Stimulated activated CD4-positive, alpha-beta T cell treated with anti-CD3 and anti-CD28 coated beads, Interleukin-4, amount 100 ng/mL, for 24 hours (primary cell): ENCODE measurements around the gene POLE.

Source experiments
- DNase-seq: peaks from one replicate; pipeline ENCODE4 v3.0.0-alpha.2; 2020

Gene POLE

DNA sequence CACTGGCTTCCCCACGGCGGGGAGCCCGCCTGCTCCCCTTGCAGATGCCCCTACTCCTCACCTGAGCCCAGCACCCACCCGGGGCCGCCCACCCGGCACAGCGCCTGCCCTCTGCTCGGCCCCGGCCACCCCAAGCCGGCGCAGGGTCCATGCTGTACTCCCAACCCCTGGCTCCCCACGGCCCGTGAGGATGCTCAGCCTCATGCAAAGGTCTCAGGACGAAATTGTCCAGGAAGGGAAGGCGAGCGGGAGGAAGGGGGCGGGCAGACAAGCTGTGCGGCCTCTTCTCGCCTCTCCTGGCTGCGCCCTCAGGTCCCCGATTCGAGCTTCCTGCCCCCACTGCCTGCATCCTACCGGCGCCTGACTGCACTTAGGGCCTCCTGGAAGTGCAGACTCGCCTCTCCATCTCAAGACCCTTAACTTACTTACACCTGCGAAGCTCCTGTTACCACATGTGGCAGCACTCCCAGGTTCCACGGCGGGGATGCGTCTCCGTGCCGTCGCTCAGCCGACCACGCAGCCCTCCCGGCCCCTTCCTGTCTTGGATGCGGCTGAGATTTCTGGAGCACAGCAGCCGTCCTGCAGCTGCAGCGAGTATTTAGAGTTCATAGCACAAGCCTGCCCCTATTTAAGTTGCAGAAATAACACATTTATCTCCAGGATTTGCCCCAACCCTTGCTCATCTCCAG, 94.7 kb downstream of the POLE start:
- no peak for DNase-seq

DNA sequence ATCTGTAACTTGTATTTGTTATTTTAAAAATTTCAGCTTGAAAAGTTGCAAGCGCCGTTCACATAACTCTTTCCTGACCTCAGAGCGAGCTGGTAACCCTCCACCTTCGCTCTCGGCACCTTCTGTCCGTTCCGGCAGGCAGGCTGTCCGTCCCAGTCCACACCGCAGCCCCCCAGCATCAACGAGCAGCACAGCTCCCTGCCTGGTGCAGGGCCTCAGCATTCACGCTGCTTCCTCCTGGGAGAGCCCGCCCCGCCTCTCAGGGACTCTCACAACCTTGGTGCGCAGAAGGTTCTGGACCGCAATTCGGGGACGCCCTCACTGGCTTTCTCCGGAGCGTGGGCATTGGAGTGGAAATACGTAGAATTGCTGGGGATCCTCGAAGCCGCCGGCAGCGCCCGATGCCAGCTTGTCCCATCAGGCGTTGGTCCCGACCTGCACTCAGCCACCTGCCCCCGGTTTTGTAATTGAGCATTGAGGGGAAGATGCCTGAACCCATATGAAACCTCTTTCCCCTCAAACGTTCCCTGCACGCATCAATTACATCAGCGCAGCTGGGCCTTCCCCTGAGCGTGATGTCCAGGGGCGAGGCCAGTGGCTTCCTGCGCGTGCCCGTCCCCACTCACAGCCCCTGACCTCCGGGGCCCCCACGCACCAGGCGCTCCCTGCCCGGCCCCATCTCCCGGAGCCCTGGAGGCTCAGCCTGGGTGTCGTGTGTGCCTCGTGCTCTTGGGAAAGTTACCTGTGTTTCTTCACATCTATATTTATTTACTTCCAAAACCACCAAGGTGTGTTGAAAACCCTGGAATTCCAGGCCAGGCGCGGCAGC, 95.8 kb downstream of the POLE start:
- no peak for DNase-seq

DNA sequence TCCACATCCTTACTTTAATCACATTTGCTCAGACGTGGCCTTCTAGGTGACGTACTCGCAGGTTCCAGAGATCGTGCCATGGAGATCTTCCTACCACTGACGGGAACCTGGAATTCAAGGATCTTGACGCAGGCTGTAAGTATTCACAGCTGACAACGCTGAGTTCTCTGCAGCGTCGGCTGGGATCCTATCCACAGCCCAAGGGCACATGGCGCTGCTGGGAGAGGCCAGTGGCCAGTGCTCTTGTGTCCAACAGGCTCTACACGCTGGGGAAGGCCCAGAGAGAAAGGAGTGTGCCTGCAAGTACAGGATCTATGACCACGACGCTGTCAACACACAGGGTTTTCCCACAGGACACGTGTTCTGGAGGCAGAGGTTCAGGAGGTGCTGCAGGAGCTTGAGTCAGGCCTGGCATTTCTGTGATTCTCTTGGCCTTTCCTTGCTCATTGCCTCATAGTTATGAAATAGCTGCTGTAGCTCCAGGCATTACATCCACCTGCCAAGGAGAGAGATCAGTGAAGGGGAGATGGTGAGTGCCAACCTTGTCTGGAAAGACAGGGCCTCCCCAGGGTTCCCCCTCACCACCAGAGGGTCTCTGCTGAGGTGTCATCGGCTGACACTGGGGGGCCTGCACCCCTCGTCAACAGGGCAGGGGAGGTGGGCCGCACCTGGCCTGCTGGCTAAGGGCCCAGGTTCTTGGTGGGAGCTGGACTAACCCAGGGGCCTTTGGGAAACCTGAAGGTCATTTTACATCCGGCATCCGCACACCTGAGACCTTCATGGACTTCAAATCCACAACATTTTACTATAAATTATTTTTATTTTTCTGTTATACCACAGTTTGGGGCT, 98.1 kb downstream of the POLE start:
- DNase-seq = no peak

DNA sequence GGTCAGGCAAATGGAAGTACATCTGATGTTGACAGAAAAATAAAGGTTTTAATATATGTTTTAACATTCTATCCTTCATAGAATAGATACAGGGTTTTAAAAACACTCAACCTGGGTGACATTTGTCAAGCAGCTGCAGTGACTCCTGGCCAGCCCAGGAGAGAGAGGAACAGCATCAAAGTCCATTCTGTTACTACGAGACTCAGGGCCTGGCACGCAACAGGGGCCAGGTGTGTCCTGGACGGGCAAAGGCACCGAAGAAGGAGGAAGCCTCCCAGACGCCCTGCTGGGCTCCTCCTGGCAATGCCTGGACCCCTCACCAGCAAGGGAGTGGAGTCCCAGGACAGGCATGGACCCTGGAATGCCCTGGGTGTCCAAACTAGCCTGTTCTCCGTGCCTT, 98.8 kb downstream of the POLE start:
- no peak for DNase-seq

DNA sequence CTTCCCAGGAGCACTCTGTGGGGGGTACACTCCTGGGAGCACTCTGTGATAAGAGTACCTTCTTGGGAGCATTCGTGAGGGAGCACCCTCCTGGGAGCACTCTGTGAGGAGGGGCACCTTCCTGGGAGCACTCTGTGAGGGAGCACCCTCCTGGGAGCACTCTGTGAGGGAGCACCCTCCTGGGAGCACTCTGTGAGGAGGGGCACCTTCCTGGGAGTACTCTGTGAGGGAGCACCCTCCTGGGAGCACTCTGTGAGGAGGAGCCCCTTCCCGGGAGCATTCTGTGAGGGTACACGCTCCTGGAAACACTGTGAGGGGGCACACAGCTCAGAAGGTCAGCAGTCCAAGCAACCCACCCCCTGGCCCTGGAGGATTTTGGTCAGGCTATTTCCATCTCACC, 99.4 kb downstream of the POLE start:
- DNase-seq = no peak

DNA sequence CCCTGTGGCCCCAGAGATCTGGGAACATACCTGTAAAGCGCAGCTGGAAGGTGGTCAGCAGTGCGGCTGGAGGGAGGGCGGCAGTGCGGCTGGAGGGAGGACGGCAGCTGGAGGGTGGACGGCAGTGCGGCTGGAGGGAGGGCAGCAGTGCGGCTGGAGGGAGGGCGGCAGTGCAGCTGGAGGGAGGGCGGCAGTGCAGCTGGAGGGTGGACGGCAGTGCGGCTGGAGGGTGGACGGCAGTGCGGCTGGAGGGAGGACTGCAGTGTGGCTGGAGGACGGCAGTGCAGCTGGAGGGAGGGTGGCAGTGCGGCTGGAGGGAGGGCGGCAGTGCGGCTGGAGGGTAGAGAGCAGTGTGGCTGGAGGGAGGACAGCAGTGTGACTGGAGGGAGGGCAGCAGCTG, 100.2 kb downstream of the POLE start:
- no peak for DNase-seq

DNA sequence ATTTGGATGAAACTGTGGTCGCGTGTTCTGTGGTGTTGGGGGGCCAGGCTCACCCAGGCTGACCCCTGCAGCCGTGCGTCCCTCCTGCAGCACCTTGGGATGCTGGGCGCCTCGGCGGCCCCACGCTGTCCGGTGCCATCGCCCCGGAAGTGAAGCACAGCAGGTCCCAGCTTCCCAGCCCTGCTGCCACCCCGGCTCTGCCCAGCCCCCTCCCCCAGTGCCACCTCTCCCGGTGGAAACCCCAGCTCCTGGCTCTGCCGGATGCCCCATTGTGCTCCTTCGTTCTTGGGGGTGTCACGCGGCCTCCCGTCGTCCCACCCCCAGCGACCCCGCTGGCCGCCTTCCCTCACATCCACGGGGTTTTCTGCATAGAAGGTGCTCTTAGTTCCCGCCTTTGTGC, 102.0 kb downstream of the POLE start:
- no peak for DNase-seq

DNA sequence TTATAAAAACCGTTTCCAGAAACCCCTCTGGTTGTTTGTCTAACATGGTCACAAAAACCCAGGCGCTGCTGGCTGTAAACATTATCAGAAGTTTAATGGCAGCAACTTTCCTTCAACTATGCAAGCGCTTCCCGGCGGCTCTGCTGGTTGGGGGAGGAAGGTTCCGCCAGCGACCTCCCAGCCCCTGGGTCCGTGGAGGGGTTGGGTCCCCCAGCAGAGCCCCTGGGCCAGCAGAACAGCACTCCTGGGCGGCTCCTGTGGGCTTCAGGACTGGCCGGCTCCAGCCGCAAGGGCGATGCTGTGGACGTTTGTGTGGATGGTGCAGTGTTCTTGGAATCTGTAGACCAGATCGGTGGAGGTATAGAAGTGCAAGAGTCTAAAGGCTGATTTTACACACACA, 102.7 kb downstream of the POLE start:
- no peak for DNase-seq

DNA sequence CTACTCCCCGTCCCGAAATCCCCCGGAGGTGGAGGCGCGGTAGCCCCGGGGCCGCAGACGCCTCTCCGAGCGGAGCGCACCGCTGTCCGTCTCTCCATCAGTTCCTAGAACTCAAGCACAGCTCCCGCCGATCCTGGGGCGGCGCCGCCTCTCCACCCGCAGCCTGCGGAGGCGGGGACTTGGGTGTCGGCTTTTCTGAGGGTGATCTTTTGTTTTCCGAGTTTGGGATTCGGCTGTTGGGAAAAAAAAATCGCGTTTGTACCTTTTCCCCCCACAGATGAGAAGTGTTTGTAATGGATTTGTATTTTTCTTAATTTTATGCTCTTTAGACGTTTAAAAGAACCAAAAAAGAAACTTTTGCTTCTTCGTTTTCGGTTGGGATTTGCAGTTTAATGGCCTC, 103.4 kb downstream of the POLE start:
- DNase-seq = no peak

DNA sequence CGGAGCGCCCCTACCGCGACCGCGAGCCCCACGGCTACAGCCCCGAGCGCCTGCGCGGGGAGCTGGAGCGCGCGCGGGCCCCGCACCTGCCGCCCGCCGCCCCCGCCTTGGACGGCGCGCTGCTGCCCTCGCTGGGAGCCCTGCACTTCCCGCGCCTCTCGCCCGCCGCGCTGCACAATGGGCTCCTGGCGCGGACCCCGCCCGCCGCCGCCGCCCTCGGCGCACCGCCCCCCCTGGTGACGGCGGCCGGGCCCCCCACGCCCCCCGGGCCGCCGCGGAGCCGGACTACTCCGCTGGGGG, 103.8 kb downstream of the POLE start:
- DNase-seq = no peak

DNA sequence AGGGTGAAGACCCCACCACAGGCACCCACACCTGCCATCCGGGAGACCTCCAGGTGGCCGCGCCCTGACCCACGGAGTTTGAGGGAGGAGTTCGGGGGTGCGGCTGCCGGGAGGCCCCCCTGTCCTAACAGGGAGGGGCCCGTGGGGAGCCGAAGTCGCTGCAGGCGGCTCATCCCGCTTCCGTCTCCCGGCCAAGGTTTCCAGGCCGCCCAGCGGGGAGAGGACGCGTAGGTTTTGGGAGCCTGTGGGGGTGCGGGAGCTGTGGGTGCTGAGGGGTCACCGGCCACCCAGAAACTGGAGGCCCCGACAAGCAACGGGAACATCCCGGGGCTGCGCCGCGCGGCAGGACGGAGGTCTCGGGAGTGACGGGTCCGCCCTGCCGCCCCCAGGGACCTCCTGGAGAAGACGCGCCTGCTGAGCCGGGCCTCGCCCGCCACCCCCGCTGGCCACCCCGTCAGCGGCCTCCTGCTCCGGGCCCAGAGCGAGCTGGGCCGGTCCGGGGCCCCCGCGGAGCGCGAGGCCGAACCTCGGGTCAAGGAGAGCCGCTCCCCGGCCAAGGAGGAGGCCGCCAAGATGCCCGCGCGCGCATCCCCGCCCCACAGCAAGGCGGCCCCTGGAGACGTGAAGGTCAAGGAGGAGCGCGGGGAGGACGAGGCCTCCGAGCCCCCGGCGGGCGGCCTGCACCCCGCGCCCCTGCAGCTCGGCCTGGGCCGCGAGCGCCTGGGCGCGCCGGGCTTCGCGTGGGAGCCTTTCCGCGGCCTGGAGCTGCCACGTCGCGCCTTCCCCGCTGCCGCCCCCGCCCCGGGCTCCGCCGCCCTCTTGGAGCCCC, 104.3 kb downstream of the POLE start:
- no peak for DNase-seq

DNA sequence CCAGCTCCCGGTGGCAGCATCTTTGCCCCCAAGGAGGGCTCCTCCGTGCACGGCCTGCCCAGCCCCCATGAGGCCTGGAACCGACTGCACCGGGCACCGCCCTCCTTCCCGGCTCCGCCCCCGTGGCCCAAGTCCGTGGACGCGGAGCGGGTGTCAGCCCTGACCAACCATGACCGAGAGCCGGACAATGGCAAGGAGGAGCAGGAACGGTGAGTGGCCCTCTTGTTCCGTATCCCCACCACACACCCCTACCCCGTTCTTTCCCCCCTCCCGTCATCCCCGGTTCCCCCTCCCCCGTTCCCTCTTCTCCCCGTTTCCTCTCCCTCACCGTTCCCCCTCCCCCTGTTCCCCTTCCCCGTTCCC, 105.1 kb downstream of the POLE start:
- DNase-seq = no peak

DNA sequence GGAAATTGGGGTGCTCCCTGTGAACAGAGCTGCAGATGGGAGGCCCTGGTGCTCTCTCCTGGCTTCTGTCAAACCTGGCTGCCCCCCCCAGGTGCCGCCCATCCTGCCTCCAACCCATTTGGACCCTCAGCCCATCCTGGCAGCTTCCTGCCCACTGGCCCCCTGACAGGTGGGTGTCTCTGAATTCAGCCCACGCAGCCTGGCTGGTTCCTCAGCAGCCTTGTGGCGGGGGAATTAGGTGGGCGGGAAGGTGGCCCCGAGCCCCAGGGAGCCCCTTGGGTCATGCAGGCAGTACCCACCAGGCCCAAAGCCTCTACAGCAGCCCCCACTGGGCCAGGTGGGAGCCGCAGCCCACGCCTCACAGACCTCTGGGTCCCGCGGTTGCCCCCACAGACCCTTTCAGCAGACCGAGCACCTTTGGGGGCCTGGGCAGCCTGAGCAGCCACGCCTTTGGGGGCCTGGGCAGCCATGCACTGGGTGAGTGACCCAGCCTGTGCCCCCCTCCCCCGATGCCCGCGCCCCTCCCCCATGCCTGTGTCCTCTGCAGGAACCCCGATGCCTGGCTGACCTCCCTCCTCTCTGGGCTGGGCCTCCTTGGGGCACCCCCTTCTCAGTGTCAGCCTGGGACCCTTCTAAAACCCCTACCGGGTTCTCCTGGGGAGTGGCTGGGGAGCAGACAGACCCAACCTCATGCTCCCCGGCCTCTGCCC, 105.6 kb downstream of the POLE start:
- DNase-seq = no peak

DNA sequence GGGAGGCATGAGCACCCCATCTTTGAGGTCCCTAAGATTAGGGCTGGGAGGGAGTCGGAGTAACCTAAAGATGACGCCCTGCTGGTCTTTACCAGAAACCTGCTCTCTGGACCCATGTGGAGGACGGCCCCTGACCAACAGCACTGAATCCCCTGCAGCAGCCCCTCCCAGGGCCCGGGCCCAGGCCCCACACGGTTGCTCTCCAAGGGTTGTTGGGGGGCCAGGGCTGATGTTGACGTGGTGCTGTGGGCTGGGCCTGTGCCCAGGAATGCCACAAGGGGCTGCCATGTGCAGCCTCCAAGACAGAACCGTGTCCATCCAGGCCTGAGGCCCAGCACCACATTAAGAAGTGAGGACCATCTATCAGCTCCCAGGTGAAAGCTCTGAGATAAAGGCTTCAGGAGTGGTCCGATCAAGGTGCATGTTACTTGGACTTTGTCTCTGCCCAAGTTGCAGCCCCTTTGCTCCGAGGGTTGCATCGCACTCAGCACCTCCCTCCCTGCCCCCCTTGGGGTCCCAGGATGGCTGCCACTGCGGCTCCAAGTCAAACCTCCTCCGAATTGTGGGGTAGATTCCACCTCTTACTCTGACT, 106.3 kb downstream of the POLE start:
- no peak for DNase-seq

DNA sequence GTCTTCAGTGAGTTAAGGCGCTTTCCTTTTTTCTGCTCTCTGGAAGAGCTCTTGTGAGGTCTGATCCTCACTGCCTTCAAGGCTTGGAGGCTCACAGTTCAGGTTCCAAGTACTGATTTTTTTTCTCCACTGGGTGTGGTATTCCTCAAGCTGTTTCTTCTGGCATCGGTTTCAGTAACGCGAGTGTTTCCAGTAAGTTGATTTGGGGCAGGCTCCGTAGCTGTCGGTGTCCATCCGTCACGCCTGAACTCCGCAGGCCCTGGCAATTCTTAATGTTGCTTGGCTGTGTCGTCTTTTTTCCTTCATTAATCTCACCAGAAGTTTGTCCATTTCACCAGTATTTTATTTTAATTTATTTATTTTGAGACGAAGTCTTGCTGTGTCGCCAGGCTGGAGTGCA, 107.4 kb downstream of the POLE start:
- DNase-seq = no peak

DNA sequence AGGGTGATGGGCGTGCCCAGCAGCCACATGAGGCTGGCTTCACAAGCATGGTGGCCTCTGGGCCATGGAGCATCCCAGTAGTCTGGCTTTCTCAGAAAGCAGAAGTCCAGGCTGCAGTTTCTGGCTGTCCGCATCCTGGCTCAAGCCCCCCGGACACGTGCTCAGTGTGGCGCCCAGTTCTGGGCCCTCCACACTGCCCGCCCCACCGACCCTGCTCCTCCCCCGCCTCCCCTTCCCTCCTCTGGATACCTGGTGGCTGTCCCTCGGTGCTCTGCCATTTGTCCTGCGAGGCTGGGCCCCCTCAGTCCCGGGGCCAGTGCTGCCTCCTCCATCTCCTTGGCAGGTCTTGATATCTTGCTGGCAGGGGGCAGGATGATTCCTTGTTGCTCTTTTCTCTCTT, 108.3 kb downstream of the POLE start:
- no peak for DNase-seq

DNA sequence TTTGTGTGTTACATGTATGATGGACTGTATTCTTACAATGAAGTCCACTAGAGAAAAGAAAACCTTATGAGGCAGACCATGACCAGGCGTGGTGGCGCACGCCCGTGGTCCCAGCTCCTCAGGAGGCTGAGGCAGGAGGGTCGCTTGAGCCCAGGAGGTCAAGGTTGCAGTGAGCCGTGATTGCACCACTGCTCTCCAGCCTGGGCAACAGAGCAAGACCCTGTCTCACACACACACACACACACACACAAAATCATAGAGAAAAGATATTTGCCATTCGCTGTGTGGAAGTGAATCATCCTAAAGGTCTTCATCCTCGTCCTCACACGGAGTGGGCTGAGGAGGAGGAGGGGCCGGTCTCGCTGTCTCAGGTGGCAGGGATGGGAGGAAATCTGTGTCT, 109.0 kb downstream of the POLE start:
- DNase-seq = no peak

DNA sequence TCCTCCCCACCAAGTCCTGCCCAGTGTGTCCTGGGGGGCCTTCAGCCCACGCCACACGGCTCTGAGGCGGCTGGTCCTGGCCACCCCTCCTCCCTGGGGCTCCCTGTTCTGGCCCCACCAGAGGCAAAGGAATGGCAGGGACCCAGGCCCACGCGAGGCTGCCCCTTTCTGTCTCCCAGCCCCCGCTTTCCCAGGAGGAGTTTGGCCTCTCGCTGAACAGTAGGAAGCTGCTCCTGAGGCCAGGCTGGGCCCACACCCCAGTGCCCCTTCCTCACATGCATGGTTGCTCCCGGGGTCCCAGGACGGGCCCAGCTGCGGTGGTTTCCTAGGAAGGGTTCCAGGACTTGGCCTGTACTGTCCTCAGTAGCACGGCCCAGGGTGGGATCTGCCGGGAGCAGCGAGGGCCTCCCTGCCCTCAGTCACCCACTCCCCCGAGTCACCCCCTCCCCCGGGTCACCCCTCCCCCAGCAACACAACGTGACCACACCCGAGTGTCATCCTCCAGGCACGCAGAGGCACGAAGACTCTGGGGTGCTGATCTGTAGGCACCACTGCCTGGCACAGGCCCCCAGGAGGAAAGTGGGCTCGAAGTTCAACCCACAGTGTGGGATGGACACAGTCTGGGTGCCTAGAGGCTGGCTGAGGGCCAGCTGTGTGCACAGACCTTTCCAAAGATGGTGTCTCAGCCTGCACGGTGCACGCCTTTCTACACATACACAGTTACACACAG, 109.8 kb downstream of the POLE start:
- DNase-seq = no peak

DNA sequence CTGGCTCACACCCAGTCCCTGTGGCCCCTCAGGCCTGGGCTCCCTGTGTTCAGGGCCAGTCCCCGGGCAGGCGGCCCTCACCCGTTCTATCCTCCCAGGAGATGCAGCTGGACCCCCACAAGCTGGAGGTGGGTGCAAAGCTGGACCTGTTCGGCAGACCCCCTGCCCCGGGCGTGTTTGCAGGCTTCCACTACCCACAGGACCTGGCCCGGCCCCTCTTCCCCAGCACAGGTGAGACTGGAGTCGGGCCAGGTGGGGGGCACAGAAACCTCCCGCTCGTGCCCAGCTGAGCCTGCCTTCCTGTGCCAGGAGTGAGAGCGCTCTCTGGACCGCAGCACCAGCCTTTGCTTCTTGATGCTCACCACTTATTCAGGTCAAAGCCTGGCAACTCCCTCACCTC, 110.4 kb downstream of the POLE start:
- DNase-seq = no peak

DNA sequence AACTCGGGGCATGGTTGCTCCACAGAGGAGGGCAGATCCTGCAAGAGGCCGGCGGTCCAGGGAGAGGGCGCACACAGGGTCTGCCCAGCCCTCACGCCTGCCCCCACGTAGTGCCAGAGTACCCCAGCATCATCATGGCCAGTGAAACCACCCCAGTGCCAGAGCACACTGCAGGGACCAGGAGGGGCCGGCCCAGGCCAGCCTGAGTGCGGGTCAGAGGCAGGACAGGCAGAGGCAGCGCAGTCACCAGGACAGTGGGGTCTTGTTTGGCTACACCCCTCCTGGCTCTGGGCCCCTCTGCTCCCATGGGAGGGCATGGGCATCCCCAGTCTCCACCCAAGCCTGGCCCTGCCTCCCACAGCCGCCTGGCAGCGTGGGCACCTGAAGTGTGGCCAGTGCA, 111.5 kb downstream of the POLE start:
- no peak for DNase-seq

DNA sequence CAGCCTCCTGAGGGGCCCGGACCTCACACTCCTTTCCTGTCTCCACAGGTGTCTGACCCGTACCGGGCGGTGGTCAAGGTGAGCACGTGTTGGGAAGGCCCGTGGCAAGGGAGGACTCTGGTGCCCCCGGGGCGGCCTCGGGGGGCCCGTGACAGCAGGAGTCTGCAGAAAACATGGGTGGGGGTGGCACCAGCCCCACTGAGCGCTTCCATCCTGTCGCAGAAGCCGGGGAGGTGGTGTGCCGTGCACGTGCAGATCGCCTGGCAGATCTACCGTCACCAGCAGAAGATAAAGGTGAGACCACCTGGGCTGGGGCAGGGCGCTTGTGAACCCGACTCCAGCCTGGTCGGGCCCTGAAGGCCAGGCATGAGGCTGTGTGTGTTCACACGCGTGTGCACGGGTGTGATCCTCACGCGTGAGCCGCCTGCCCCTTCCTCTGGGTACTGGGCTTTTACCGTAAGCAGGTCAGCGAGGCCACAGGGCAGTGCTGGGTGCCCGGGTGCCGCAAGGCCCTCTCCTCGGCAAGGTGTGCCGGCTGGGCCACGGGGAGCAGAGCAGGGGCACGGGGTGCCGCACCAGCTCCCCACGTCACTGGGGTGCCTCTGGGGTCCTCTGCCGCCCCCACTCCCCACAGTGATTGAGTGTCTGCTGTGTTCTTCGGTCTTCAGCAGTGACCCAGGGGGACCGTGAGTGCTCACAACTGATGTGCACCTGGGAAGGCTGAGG, 112.7 kb downstream of the POLE start:
- DNase-seq = no peak
